IPS-20b (cell line): ENCODE measurements around the gene QSOX2.

ENCODE experiments used
- H3K27ac ChIP-seq: one replicate; pipeline ENCODE4 v1.5.1; 2013; ENCODE audit warnings: low read length
- H3K27me3 ChIP-seq: 2 replicates; pipeline ENCODE4 v1.6.1; 2013; ENCODE audit warnings: mild to moderate bottlenecking, low read length, inconsistent platforms; ENCODE audit not compliant: insufficient read depth
- H3K36me3 ChIP-seq: 2 replicates; pipeline ENCODE4 v1.6.1; 2013; ENCODE audit warnings: low read depth, mild to moderate bottlenecking, inconsistent platforms, low read length, moderate library complexity; ENCODE audit not compliant: insufficient read depth
- H3K4me1 ChIP-seq: 2 replicates; pipeline ENCODE4 v1.6.1; 2013; ENCODE audit warnings: mild to moderate bottlenecking, control low read depth, inconsistent platforms, low read length, moderate library complexity; ENCODE audit not compliant: insufficient read depth
- H3K4me3 ChIP-seq: 2 replicates; pipeline ENCODE4 v1.5.1; 2013; ENCODE audit warnings: mild to moderate bottlenecking, low read length, inconsistent platforms
- H3K9ac ChIP-seq: 2 replicates; pipeline ENCODE4 v1.6.1; 2013; ENCODE audit warnings: low read depth, mild to moderate bottlenecking, inconsistent platforms, low read length, moderate library complexity
- H3K9me3 ChIP-seq: 2 replicates; pipeline ENCODE4 v1.6.1; 2013; ENCODE audit warnings: mild to moderate bottlenecking, low read depth, low read length, inconsistent platforms; ENCODE audit not compliant: insufficient read depth

The QSOX2 gene

GRCh38 chr9:136260936-136261472 is 15.4 kb upstream of the QSOX2 start:
- no peaks in the 10 kb centered on the region for H3K9me3 ChIP-seq
- no peak overlapping the region for H3K9ac ChIP-seq
- no peaks in the 10 kb centered on the region for H3K36me3 ChIP-seq
- no peak overlapping the region for H3K4me3 ChIP-seq
- no peaks in the 10 kb centered on the region for H3K27me3 ChIP-seq
- H3K27ac ChIP-seq = no peak overlapping the region
- no peaks in the 10 kb centered on the region for H3K4me1 ChIP-seq

- H3K4me1 ChIP-seq = no peaks in the 10 kb centered on the region
- no peaks in the 10 kb centered on the region for H3K9me3 ChIP-seq
- H3K4me3 ChIP-seq = no peak overlapping the region
- H3K9ac ChIP-seq = no peak overlapping the region
- H3K36me3 ChIP-seq = no peaks in the 10 kb centered on the region
- no peaks in the 10 kb centered on the region for H3K27me3 ChIP-seq
- no peak overlapping the region for H3K27ac ChIP-seq
These were observed 14.9 kb upstream of the QSOX2 start for GRCh38 chr9:136260521-136260920.

- H3K27ac ChIP-seq = no peak overlapping the region
- H3K9me3 ChIP-seq = no peaks in the 10 kb centered on the region
- H3K27me3 ChIP-seq = no peaks in the 10 kb centered on the region
- no peak overlapping the region for H3K9ac ChIP-seq
- no peaks in the 10 kb centered on the region for H3K4me1 ChIP-seq
- no peak overlapping the region for H3K4me3 ChIP-seq
- H3K36me3 ChIP-seq = no peaks in the 10 kb centered on the region
These were observed 14.2 kb upstream of the QSOX2 start for GRCh38 chr9:136259836-136260235.

- Histone ChIP-seq H3K9me3 (no peaks in the 10 kb centered on the region), H3K9ac (no peak overlapping the region), H3K4me1 (no peaks in the 10 kb centered on the region), H3K36me3 (no peaks in the 10 kb centered on the region), H3K27me3 (no peaks in the 10 kb centered on the region), H3K27ac (no peak overlapping the region), H3K4me3 (no peak overlapping the region)
These were observed 13.9 kb upstream of the QSOX2 start for GRCh38 chr9:136259517-136259813.

GRCh38 chr9:136258786-136259516 is 13.3 kb upstream of the QSOX2 start:
- H3K36me3 ChIP-seq = no peaks in the 10 kb centered on the region
- H3K9me3 ChIP-seq = no peaks in the 10 kb centered on the region
- no peak overlapping the region for H3K4me3 ChIP-seq
- H3K4me1 ChIP-seq = no peaks in the 10 kb centered on the region
- H3K9ac ChIP-seq = no peak overlapping the region
- no peak overlapping the region for H3K27ac ChIP-seq
- no peaks in the 10 kb centered on the region for H3K27me3 ChIP-seq

GRCh38 chr9:136258299-136258625 is 12.7 kb upstream of the QSOX2 start:
- Histone ChIP-seq H3K27ac (no peak overlapping the region), H3K9me3 (no peaks in the 10 kb centered on the region), H3K36me3 (no peaks in the 10 kb centered on the region), H3K9ac (no peak overlapping the region), H3K27me3 (no peaks in the 10 kb centered on the region), H3K4me3 (no peak overlapping the region), H3K4me1 (no peaks in the 10 kb centered on the region)

GRCh38 chr9:136257381-136258298 is 12.0 kb upstream of the QSOX2 start:
- Histone ChIP-seq H3K4me1 (no peaks in the 10 kb centered on the region), H3K27ac (no peak overlapping the region), H3K27me3 (no peaks in the 10 kb centered on the region), H3K4me3 (no peak overlapping the region), H3K9ac (no peak overlapping the region), H3K9me3 (no peaks in the 10 kb centered on the region), H3K36me3 (no peaks in the 10 kb centered on the region)

GRCh38 chr9:136255896-136256890 is 10.6 kb upstream of the QSOX2 start:
- H3K36me3 ChIP-seq = no peaks in the 10 kb centered on the region
- no peak overlapping the region for H3K27ac ChIP-seq
- H3K4me1 ChIP-seq = no peaks in the 10 kb centered on the region
- H3K27me3 ChIP-seq = no peaks in the 10 kb centered on the region
- no peak overlapping the region for H3K9ac ChIP-seq
- H3K9me3 ChIP-seq = no peaks in the 10 kb centered on the region
- no peak overlapping the region for H3K4me3 ChIP-seq

- H3K4me1 ChIP-seq = no peaks in the 10 kb centered on the region
- H3K27me3 ChIP-seq = no peaks in the 10 kb centered on the region
These were observed 9.5 kb upstream of the QSOX2 start for GRCh38 chr9:136255166-136255538.

GRCh38 chr9:136254381-136255165 is 9.0 kb upstream of the QSOX2 start:
- Histone ChIP-seq H3K4me1 (no peaks in the 10 kb centered on the region), H3K27ac (no peak overlapping the region), H3K9ac (no peak overlapping the region)

More at GRCh38 chr9:136255166-136255538, 9.5 kb upstream of the QSOX2 start:
- no peak overlapping the region for H3K27ac ChIP-seq
- H3K36me3 ChIP-seq = no peaks in the 10 kb centered on the region
- H3K9me3 ChIP-seq = no peaks in the 10 kb centered on the region
- H3K9ac ChIP-seq = no peak overlapping the region
- H3K4me3 ChIP-seq = no peak overlapping the region

More at GRCh38 chr9:136254381-136255165, 9.0 kb upstream of the QSOX2 start:
- no peak overlapping the region for H3K4me3 ChIP-seq
- no peaks in the 10 kb centered on the region for H3K36me3 ChIP-seq
- H3K9me3 ChIP-seq = no peaks in the 10 kb centered on the region
- H3K27me3 ChIP-seq = no peaks in the 10 kb centered on the region
